Measurements from ENCODE around the gene UBP1.
"Not testable (repeated sequence)": the region's sequence is repeated elsewhere in the genome, so short reads cannot be mapped to it uniquely, and the experiment has no call there.

UBP1 gene

DNA sequence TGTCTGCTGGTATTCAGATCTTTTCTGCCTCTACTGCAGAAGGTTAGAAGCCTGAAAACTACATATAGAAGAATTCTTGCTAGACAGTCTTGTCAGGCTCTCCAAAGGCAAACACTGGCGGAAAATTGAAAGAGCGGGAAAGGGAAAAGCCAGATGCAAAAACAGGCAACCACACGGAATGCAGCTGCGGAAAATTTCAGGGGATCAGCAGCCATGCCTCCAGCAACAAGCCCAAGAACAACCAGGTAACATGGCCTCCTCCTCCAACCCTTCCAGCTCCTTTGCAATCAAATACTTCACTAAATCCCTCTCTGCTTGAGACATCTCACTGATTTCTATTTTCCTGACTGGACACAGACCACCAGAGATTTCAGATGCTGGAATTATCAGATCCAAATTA is 9.6 kb downstream of the UBP1 start:
- Histone ChIP-seq H3K9ac (ENCODE audit: low read length) (no peak overlapping the region), H3K4me2 (ENCODE audit: low read length) (no peak overlapping the region), H3K36me3 (replicated peaks; ENCODE audit: low read depth, low read length) (peaks cover under 1% of the 10 kb centered on the region), H3K4me1 (ENCODE audit: low read length) (peaks cover 36% of the 10 kb centered on the region), H3K27me3 (ENCODE audit: low read depth, low read length) (no peaks in the 10 kb centered on the region), H2AFZ (ENCODE audit: low read depth, low read length) (no peak overlapping the region), H3K4me3 (ENCODE audit: low read length) (no peak overlapping the region), H3K79me2 (ENCODE audit: low read length) (peaks cover 99% of the 10 kb centered on the region), H3K27ac (ENCODE audit: low read length) (no peak overlapping the region), H4K20me1 (ENCODE audit: insufficient read depth, low read length) (peaks cover 95% of the 10 kb centered on the region), H3K9me3 (ENCODE audit: insufficient read depth, low read length) (no peaks in the 10 kb centered on the region)
- TF ChIP-seq EZH2phosphoT487 (IDR thresholded peaks at IDR 0.05; ENCODE audit: low read depth) = no peak
- TF ChIP-seq, protein P1, sequence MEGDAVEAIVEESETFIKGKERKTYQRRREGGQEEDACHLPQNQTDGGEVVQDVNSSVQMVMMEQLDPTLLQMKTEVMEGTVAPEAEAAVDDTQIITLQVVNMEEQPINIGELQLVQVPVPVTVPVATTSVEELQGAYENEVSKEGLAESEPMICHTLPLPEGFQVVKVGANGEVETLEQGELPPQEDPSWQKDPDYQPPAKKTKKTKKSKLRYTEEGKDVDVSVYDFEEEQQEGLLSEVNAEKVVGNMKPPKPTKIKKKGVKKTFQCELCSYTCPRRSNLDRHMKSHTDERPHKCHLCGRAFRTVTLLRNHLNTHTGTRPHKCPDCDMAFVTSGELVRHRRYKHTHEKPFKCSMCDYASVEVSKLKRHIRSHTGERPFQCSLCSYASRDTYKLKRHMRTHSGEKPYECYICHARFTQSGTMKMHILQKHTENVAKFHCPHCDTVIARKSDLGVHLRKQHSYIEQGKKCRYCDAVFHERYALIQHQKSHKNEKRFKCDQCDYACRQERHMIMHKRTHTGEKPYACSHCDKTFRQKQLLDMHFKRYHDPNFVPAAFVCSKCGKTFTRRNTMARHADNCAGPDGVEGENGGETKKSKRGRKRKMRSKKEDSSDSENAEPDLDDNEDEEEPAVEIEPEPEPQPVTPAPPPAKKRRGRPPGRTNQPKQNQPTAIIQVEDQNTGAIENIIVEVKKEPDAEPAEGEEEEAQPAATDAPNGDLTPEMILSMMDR (IDR thresholded peaks at IDR 0.05; ENCODE audit: low read depth, low read length) = no peak

DNA sequence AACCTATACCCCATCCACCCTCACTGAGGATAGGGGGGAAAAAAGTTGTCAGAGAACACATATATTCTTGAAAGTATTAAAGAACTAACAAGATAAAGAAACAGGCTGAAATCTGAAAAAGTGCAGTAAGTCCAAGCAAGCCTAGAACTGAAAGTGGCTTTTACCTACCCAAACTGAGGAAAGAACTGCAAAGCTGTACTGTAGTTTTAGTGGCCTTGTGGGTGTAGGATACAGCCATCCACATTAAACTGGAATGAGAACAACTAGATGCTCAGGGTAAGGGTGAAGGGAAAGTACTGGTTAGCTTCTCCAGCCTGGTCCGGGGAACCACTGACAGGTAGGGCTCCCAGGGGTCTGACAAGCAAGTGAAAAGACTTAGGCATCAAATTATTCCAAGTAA is 10.1 kb downstream of the UBP1 start:
- Histone ChIP-seq H3K4me1 (ENCODE audit: low read length) (peaks cover 34% of the 10 kb centered on the region), H3K4me3 (ENCODE audit: low read length) (no peak overlapping the region), H3K79me2 (ENCODE audit: low read length) (peaks cover 99% of the 10 kb centered on the region), H3K36me3 (replicated peaks; ENCODE audit: low read depth, low read length) (peaks cover 6% of the 10 kb centered on the region), H3K27ac (ENCODE audit: low read length) (no peak overlapping the region), H2AFZ (ENCODE audit: low read depth, low read length) (no peak overlapping the region), H3K9ac (ENCODE audit: low read length) (no peak overlapping the region), H3K27me3 (ENCODE audit: low read depth, low read length) (no peaks in the 10 kb centered on the region), H4K20me1 (ENCODE audit: insufficient read depth, low read length) (peaks cover 95% of the 10 kb centered on the region), H3K9me3 (ENCODE audit: insufficient read depth, low read length) (no peaks in the 10 kb centered on the region), H3K4me2 (ENCODE audit: low read length) (0 out of 2 replicates have a peak overlapping the region, but pooled peaks have one; percentile 2)
- TF ChIP-seq EZH2phosphoT487 (IDR thresholded peaks at IDR 0.05; ENCODE audit: low read depth) = no peak
- TF ChIP-seq, protein P1 (IDR thresholded peaks at IDR 0.05; ENCODE audit: low read depth, low read length) = no peak

DNA sequence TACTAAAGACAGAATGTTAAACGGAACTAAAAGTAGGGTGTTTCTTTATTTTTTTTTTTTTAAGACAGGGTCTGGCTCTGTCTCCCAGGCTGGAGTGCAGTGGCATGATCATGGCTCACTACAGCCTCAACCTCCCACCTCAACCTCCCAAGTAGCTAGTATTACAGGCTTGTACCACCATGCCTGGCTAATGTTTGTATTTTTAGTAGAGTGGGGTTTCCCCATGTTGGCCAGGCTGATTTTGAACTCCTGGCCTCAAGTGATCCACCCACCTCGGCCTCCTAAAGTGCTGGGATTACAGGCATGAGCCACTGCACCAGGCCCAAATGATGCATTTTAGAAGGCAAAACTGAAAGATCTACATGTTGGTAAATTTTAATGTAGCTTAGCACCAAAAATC is 10.9 kb downstream of the UBP1 start:
- H2AFZ ChIP-seq (ENCODE audit: low read depth, low read length); H3K27ac ChIP-seq (ENCODE audit: low read length); H3K27me3 ChIP-seq (ENCODE audit: low read depth, low read length); H3K4me2 ChIP-seq (ENCODE audit: low read length); H3K9me3 ChIP-seq (ENCODE audit: insufficient read depth, low read length); H3K36me3 ChIP-seq (replicated peaks; ENCODE audit: low read depth, low read length); H3K4me3 ChIP-seq (ENCODE audit: low read length); H3K9ac ChIP-seq (ENCODE audit: low read length): not testable (repeated sequence)
- peaks cover 99% of the 10 kb centered on the region for H3K79me2 ChIP-seq (ENCODE audit: low read length)
- peaks cover 90% of the 10 kb centered on the region for H4K20me1 ChIP-seq (ENCODE audit: insufficient read depth, low read length)
- H3K4me1 ChIP-seq (ENCODE audit: low read length) = peaks cover 34% of the 10 kb centered on the region

DNA sequence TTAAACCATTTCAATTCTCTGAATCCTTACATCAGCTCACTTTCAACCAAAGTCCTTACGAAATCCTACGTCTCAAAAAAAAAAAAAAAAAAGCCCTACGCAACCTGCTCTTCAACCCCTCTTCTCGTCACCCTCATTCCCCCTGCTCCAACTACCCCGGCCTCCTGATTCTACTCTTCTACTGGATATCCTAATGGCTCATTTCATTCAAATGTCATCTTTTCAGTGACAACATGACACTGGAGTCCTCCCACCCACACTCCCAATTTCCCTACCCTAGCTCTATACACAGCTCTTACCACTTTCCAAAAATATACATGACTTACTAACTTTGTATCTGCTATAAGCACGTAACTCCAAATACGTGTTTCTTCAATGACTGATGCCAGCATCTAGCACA is 11.5 kb downstream of the UBP1 start:
- H3K27me3 ChIP-seq (ENCODE audit: low read depth, low read length) = no peaks in the 10 kb centered on the region
- no peaks in the 10 kb centered on the region for H3K9me3 ChIP-seq (ENCODE audit: insufficient read depth, low read length)
- H3K9ac ChIP-seq (ENCODE audit: low read length) = no peak overlapping the region
- no peak for TF ChIP-seq EZH2phosphoT487 (IDR thresholded peaks at IDR 0.05; ENCODE audit: low read depth)
- TF ChIP-seq, protein P1 (IDR thresholded peaks at IDR 0.05; ENCODE audit: low read depth, low read length) = no peak
- no peak overlapping the region for H3K27ac ChIP-seq (ENCODE audit: low read length)
- peaks cover 86% of the 10 kb centered on the region for H4K20me1 ChIP-seq (ENCODE audit: insufficient read depth, low read length)
- peaks cover 15% of the 10 kb centered on the region for H3K36me3 ChIP-seq (replicated peaks; ENCODE audit: low read depth, low read length)
- H3K4me3 ChIP-seq (ENCODE audit: low read length) = no peak overlapping the region
- H3K4me1 ChIP-seq (ENCODE audit: low read length) = peaks cover 34% of the 10 kb centered on the region
- peaks cover 99% of the 10 kb centered on the region for H3K79me2 ChIP-seq (ENCODE audit: low read length)
- H2AFZ ChIP-seq (ENCODE audit: low read depth, low read length) = no peak overlapping the region
- no peak overlapping the region for H3K4me2 ChIP-seq (ENCODE audit: low read length)
